Midbrain (tissue), 1 donor: ENCODE results near the gene HABP4.

Experiments used
- DNase-seq: peaks from one replicate; lab custom pipeline; 2025; lab: John Stamatoyannopoulos, UW

Gene HABP4

GRCh38 chr9:96449845-96450612, at the start of gene HABP4:
HABP4 (plus strand) TSS chr9:96450169; CDS start chr9:96450280, 111 bp downstream.
- peak; percentile 97 for DNase-seq

GRCh38 chr9:96408409-96409280, 41.3 kb upstream of the HABP4 start:
- no peak for DNase-seq

GRCh38 chr9:96411129-96411838, 38.7 kb upstream of the HABP4 start:
- no peak for DNase-seq

GRCh38 chr9:96412174-96412913, 37.6 kb upstream of the HABP4 start:
- no peak for DNase-seq

GRCh38 chr9:96413302-96414221, 36.4 kb upstream of the HABP4 start:
- DNase-seq = peak; percentile 59

- peak; percentile 92 for DNase-seq
Measured at GRCh38 chr9:96417051-96417586, 32.9 kb upstream of the HABP4 start.

GRCh38 chr9:96417661-96418082, 32.3 kb upstream of the HABP4 start:
- no peak for DNase-seq

GRCh38 chr9:96418083-96418919, 31.7 kb upstream of the HABP4 start, which contains the start of gene ZNF367:
ZNF367 (minus strand) TSS chr9:96418370; CDS start chr9:96418032, 338 bp downstream.
- DNase-seq = peak; percentile 97

GRCh38 chr9:96418920-96419690, 30.9 kb upstream of the HABP4 start:
- DNase-seq = peak; percentile 56

GRCh38 chr9:96419691-96419969, 30.3 kb upstream of the HABP4 start:
- no peak for DNase-seq

- DNase-seq = no peak
Measured at GRCh38 chr9:96420468-96421219, 29.3 kb upstream of the HABP4 start.

GRCh38 chr9:96423322-96423984, 26.5 kb upstream of the HABP4 start:
- DNase-seq = no peak

GRCh38 chr9:96423985-96424336, 26.0 kb upstream of the HABP4 start:
- DNase-seq = no peak

GRCh38 chr9:96425500-96426169, 24.3 kb upstream of the HABP4 start:
- no peak for DNase-seq

- DNase-seq = no peak
Measured at GRCh38 chr9:96429732-96430131, 20.2 kb upstream of the HABP4 start.

- no peak for DNase-seq
Measured at GRCh38 chr9:96430377-96430776, 19.6 kb upstream of the HABP4 start.

GRCh38 chr9:96435345-96435744, 14.6 kb upstream of the HABP4 start:
- no peak for DNase-seq
